Kidney (tissue), 14 donors: ENCODE results near the gene RLN1. TPM values are rescaled to one million over a fixed set of nuclear protein-coding genes. Genes with fewer than 3 reads are reported as not detected.
"Not testable (repeated sequence)": the region's sequence is repeated elsewhere in the genome, so short reads cannot be mapped to it uniquely, and the experiment has no call there.

Experiments used
- DNase-seq, 5 donors: peaks; one replicate each; pipeline ENCODE4 v3.0.0-alpha.2; 2013 to 2020
- FAIRE-seq: peaks from 2 replicates; lab custom pipeline; 2012; peaks lifted over from hg19 to GRCh38; lab: Jason Lieb, UNC
- H3K27ac ChIP-seq, 2 donors: one replicate each; pipeline ENCODE4 v1.7.0; 2013; ENCODE audit warnings: low read depth in 2 of 2, low read length in 2 of 2, inconsistent platforms in 1 of 2
- H3K27me3 ChIP-seq: one replicate; pipeline ENCODE4 v1.7.1; 2013; ENCODE audit warnings: low read length, inconsistent platforms; ENCODE audit not compliant: control insufficient read depth, insufficient read depth
- H3K36me3 ChIP-seq, 3 donors: one replicate each; pipeline versions ENCODE4 v1.7.0 to v1.7.1; 2013; ENCODE audit warnings: low read length in 3 of 3, control low read depth in 1 of 3, inconsistent platforms in 1 of 3; ENCODE audit not compliant: insufficient read depth in 3 of 3, control insufficient read depth in 2 of 3
- H3K4me1 ChIP-seq, 3 donors: one replicate each; pipeline versions ENCODE4 v1.7.0 to v1.7.1; 2013; ENCODE audit warnings: low read length in 3 of 3, inconsistent platforms in 1 of 3, low read depth in 1 of 3; ENCODE audit not compliant: control insufficient read depth in 2 of 3, insufficient read depth in 2 of 3
- H3K4me3 ChIP-seq, 3 donors: one replicate each; pipeline versions ENCODE4 v1.7.0 to v1.8.1; 2013; ENCODE audit warnings: low read length in 3 of 3, control low read depth in 1 of 3, inconsistent platforms in 1 of 3
- H3K9ac ChIP-seq, 3 donors: one replicate each; pipeline versions ENCODE4 v1.7.0 to v1.7.1; 2013; ENCODE audit warnings: low read length in 3 of 3, control low read depth in 1 of 3, inconsistent platforms in 1 of 3
- H3K9me3 ChIP-seq, 3 donors: one replicate each; pipeline versions ENCODE4 v1.7.0 to v1.7.1; 2013; ENCODE audit warnings: low read length in 3 of 3, control low read depth in 1 of 3, inconsistent platforms in 1 of 3; ENCODE audit not compliant: control insufficient read depth in 2 of 3, insufficient read depth in 1 of 3
- CTCF ChIP-seq: IDR thresholded peaks from 3 replicates; pipeline ENCODE4 v1.5.1; 2012; ENCODE audit warnings: mild to moderate bottlenecking, moderate library complexity, borderline replicate concordance; ENCODE audit not compliant: insufficient read depth; ENCODE audit errors: extremely low read depth
- intact Hi-C: fragments of 100-400 bp; cut with DNase I; formaldehyde crosslinking; loops from one replicate; pipeline ENCODE4 v1.11.1; 2022
- polyA plus RNA-seq: library from polyadenylated mRNA; stranded (reverse); fragments of 350-450 nt; fragmentation: Illumina TruSeq; extraction: RNeasy Lipid Tissue Mini Kit (QIAGEN cat#74804); gene quantifications from one replicate; pipeline ENCODE4 v1.2.3, GENCODE V29; 2014; ENCODE audit warnings: low read depth, low replicate concordance; ENCODE audit not compliant: insufficient read depth
- total RNA-seq: library from RNA; stranded (reverse); fragmentation: NEBNext Ultra II Directional; extraction: Animal tissue kit (Norgen Biotek cat#: 25700); gene quantifications from one replicate; pipeline ENCODE4 v1.2.1, GENCODE V29; 2021
- donor health status: control.
- donor health status: control.
- donor health status: control.
- donor health status: control.
- donor health status: control.
- donor health status: DM: yes; HTN: yes; CAD: no.
- donor health status: Normal renal cell carcinoma (clear cell type).

The RLN1 gene
- total and polyA plus RNA-seq, 2 donors from 2014 or later = 0.57 to 0.82 TPM

GRCh38 chr9:5354184-5354583 lies 14.5 kb upstream of the RLN1 start:
- Histone ChIP-seq H3K27ac (no peak overlapping the region), H3K27me3 (no peaks in the 10 kb centered on the region), H3K36me3 (no peaks in the 10 kb centered on the region), H3K9me3 (peaks cover 0 to 6% (median 0%) of the 10 kb centered on the region in 3 donors), H3K4me3 (no peak overlapping the region), H3K9ac (no peak overlapping the region), H3K4me1 (no peaks in the 10 kb centered on the region)
- no peak for FAIRE-seq
- no peak for DNase-seq
- no peak for TF ChIP-seq CTCF
- intact Hi-C loops = no loop called here

- intact Hi-C loops = no loop called here
- Histone ChIP-seq H3K27ac (no peak overlapping the region), H3K27me3 (no peaks in the 10 kb centered on the region), H3K4me3 (no peak overlapping the region), H3K9ac (no peak overlapping the region), H3K9me3 (peaks cover 0 to 9% (median 0%) of the 10 kb centered on the region in 3 donors), H3K36me3 (no peaks in the 10 kb centered on the region), H3K4me1 (no peaks in the 10 kb centered on the region)
- TF ChIP-seq CTCF = no peak
- no peak for DNase-seq
- no peak for FAIRE-seq
Observed at GRCh38 chr9:5352637-5353248, 13.1 kb upstream of the RLN1 start.

GRCh38 chr9:5336688-5337087 lies 3.0 kb downstream of the RLN1 start:
- TF ChIP-seq CTCF = no peak
- H3K9me3 ChIP-seq = no peaks in the 10 kb centered on the region
- H3K4me3 ChIP-seq = no peak overlapping the region
- DNase-seq (no peak), FAIRE-seq (no peak)
- no peak overlapping the region for H3K27ac ChIP-seq
- no peaks in the 10 kb centered on the region for H3K27me3 ChIP-seq
- no peaks in the 10 kb centered on the region for H3K36me3 ChIP-seq
- intact Hi-C loops = no loop called here
- no peaks in the 10 kb centered on the region for H3K4me1 ChIP-seq
- no peak overlapping the region for H3K9ac ChIP-seq

- H3K9ac ChIP-seq, H3K9me3 ChIP-seq, H3K27ac ChIP-seq, DNase-seq, H3K4me1 ChIP-seq, FAIRE-seq, H3K27me3 ChIP-seq, H3K36me3 ChIP-seq, intact Hi-C loops, H3K4me3 ChIP-seq: not testable (repeated sequence)
Observed at GRCh38 chr9:5331276-5331675, 8.4 kb downstream of the RLN1 start.
